HCT116 (cell line): ENCODE measurements around the gene TRIM31.

Experiments
- CTCF ChIP-seq, 3 experiments: fragments of 200-600 bp in 1 of 3; sonication (generic) in 1 of 3; IDR thresholded peaks in 2 of 3; conservative IDR thresholded peaks in 1 of 3; 2 replicates each; pipeline ENCODE4 v1.5.1; 2012 to 2017; ENCODE audit warnings: low read depth in 2 of 3, low read length in 2 of 3, antibody characterized with exemption in 1 of 3, borderline replicate concordance in 1 of 3, control low read depth in 1 of 3, mild to moderate bottlenecking in 1 of 3, mixed read lengths in 1 of 3, mixed run types in 1 of 3, moderate library complexity in 1 of 3; ENCODE audit not compliant: insufficient read depth in 1 of 3
- FOSL1 ChIP-seq: IDR thresholded peaks from 2 replicates; pipeline ENCODE4 v1.6.1; 2012; ENCODE audit warnings: low read depth
- JUND ChIP-seq: IDR thresholded peaks from 2 replicates; pipeline ENCODE4 v1.6.1; 2012
- SP1 ChIP-seq: IDR thresholded peaks from 2 replicates; pipeline ENCODE4 v1.6.1; 2012; ENCODE audit warnings: low read depth
- TCF7L2 ChIP-seq: IDR thresholded peaks from 2 replicates; pipeline ENCODE4 v1.7.0; 2011; ENCODE audit warnings: borderline replicate concordance, inconsistent platforms; ENCODE audit not compliant: insufficient read depth, insufficient read length; ENCODE audit errors: extremely low read depth
- ZFX ChIP-seq: fragments of 450-650 bp; IDR thresholded peaks from 2 replicates; pipeline ENCODE4 v1.6.1; 2017

DNA sequence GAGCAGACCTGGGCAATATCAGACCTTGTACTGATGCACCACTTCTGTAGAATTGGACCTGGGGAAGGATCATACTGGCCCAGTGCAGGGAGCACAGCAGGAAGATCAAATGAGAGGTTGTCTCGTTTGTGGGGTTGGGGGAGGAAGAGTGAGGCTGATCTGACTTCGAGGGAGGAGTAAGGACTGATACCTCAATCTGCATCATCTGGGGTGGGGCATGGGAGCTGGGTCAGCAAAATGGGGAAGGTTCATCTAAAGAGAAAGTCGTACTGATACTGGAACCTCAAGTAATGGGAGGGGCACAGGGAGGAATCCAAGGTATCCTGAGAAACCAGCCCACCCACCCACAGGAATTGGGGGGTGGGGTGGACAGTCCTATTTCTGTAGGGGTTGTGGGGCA lies 41.0 kb downstream of the TRIM31 start:
- TF ChIP-seq CTCF (IDR thresholded peaks at IDR 0.05 in 2 of 3, conservative IDR thresholded peaks at IDR 0.05 in 1 of 3; ENCODE audit: borderline replicate concordance in 1 of 3, insufficient read depth in 1 of 3, low read depth in 2 of 3, low read length in 2 of 3) (no peak), FOSL1 (no peak), SP1 (no peak), TCF7L2 (no peak), JUND (no peak), ZFX (no peak)
